GM12875 (cell line): ENCODE results near the gene VCP.
A peak's percentile ranks its signal among the peaks of the same experiment; 100 is the strongest.

Experiments used
- H3K4me3 ChIP-seq: one replicate; pipeline ENCODE4 v1.5.1; 2011; ENCODE audit warnings: low read depth, low read length, control low read depth
- TF ChIP-seq, protein P1 (sequence below): IDR thresholded peaks from 2 replicates; pipeline ENCODE4 v1.5.1; 2011; ENCODE audit warnings: low read depth, mild to moderate bottlenecking, control low read depth, inconsistent platforms, low read length, moderate library complexity, borderline replicate concordance; ENCODE audit not compliant: insufficient read depth

VCP gene

DNA sequence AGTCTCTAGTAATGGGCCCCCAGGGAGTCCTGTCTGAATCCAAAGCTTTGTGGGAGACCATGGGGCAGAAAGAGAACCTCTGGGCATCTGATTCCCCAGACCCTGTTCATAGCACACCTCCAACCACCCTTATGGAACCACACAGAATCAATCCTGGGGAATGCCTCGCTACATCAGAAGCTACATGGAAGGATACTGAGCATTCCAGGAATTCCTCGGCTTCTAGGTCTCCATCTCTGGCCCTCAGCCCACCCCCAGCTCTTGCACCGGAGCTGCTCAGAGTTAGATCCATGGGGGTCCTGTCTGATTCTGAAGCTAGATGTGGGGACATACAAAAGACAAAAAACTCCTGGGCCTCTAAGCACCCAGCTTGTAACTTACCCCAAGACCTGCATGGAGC lies 28.4 kb downstream of the VCP start:
- TF ChIP-seq, protein P1, sequence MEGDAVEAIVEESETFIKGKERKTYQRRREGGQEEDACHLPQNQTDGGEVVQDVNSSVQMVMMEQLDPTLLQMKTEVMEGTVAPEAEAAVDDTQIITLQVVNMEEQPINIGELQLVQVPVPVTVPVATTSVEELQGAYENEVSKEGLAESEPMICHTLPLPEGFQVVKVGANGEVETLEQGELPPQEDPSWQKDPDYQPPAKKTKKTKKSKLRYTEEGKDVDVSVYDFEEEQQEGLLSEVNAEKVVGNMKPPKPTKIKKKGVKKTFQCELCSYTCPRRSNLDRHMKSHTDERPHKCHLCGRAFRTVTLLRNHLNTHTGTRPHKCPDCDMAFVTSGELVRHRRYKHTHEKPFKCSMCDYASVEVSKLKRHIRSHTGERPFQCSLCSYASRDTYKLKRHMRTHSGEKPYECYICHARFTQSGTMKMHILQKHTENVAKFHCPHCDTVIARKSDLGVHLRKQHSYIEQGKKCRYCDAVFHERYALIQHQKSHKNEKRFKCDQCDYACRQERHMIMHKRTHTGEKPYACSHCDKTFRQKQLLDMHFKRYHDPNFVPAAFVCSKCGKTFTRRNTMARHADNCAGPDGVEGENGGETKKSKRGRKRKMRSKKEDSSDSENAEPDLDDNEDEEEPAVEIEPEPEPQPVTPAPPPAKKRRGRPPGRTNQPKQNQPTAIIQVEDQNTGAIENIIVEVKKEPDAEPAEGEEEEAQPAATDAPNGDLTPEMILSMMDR: no peak

DNA sequence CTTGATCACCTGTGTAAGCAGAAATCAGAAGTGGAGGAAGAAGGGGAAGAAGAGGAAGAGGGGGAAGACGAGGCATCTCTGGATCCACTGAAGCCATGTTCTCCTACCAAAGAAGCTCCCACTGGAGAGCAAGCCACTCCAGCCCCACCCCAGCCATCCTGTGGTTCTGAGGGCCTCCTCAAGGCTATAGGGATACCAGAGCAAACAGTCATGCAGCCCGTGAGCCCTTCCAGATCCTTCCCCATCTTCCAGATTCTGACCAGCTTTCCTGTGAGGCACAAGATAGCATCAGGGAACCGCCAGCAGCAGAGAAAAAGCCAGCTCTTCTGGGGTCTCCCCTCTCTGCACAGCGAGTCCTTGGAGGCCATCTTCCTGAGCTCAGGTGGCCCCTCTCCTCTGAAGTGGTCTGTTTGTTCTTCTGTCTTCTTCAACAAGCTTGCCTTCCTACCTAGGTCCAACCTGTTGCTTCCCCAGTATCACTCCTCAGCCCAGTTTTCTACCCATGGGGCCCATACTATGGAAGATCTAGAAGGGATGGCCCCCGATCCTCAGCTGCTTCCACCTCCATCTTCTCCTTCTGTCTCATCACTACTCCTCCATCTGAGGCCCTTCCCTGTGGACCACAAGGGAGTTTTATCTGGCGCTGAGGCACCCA lies 29.4 kb downstream of the VCP start:
- TF ChIP-seq, protein P1: no peak
- no peak overlapping the region for H3K4me3 ChIP-seq

More for the DNA sequence above, 28.4 kb downstream of the VCP start:
- H3K4me3 ChIP-seq: no peak overlapping the region

DNA sequence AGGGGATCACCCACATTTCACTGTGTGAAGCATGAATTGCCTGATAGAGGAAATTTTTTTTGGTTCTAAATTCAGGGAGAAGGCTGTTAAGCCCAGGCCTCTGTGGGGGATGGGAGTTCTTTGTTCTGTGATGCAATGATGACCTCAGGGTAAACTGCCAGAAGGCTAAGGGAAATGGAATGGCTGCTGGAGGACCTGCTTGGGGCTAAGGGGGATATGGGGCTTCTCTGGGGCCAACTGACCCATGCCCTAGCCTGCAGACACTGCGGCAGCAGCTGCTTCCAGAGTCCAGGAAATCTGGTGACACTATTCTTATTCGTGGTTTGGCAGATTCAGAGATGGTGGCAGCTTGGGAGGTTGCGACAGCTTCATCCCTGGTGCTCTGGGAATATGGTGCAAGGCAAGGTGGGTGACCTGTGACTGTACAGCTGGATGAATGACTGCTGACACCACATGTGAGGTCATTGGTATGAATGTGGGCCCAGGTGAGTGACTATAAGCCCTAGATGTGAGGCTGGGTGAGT lies 30.3 kb downstream of the VCP start:
- H3K4me3 ChIP-seq: no peak overlapping the region
- TF ChIP-seq, protein P1: no peak

DNA sequence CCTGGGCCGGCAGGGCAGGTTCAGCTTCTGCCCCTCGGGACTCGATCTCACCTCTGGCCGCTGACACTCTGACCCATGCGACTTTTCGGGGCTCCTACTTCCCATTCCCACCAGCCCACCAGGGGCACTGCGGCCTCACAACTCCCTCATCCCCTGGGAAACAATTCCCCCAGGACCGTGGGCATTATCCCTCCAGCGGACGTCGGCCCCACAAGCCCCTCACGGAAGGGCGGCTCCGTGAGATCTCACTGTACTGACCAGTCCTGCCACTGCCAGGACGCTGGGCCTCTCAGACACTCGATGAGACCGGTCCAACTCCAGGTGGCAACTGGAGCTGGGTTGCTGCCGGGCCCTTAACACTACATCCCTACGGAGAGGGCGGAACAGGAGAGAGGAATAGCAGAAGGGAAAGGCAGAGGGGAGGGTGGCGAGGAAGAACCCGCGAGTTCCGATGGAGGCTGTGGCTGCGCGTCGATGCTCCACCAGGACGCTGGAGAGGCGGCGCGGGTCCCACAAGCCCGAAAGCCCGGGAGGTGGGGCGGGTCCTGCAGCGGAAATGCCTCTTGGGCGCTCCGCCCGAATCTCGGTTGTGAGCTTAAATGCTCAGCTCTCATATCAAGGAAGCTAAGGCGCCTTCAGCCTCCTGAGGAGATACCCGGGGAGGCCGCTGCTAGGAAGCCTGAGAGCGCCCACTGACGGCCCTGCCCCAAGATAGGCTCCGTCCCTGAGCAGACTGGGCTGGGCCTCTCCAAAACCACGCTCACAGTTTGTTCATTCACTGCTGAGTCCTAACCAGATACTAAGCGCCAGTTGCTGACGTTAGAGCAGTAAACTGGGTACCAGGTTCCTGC lies 36.3 kb downstream of the VCP start:
- TF ChIP-seq, protein P1: no peak
- peak overlapping the region; percentile 26 for H3K4me3 ChIP-seq

DNA sequence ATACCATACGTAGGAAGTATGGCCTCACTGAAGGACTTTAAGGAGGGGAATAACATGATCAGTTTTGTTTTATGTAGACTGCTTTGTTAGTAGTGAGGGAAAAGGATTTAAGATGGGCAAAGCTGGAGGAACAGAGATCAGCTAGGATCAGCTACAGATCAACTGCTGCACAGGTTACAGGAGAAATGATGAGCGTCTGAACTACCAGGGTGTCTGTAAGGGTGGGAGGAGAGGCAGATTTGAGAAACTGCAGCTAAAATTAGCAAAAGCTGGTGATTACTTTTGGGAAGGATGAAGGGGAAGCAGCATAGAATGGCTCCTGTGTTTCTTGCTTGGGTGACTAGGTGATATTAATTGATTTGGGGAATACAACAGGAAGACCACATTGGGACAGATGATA lies 39.3 kb downstream of the VCP start:
- TF ChIP-seq, protein P1: no peak
- H3K4me3 ChIP-seq: no peak overlapping the region

DNA sequence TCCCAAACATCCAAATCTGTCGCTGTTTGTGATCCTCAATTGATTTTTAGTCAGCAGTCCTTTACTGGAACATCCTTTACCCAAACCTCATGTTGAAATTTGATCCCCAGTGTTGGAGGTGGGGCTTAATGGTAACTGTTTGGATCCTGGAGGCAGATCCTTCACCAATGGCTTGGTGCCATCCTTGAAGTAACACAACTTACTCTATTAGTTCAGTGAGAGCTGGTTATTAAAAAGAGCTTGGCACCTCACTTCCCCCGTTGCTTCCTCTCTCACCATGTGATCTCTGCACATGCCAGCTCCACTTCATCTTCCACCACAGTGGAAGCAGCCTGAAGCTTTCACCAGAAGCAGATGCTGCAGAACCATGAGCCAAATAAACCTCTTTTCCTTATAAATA lies 42.6 kb downstream of the VCP start:
- TF ChIP-seq, protein P1: no peak
- no peak overlapping the region for H3K4me3 ChIP-seq
